Right hindlimb (tissue), 1 donor: ENCODE results near the gene GTF2IRD1.
"Not testable (repeated sequence)": the region's sequence is repeated elsewhere in the genome, so short reads cannot be mapped to it uniquely, and the experiment has no call there.

Source experiments
- DNase-seq: peaks from one replicate; pipeline ENCODE4 v3.0.0-alpha.2; 2018

The GTF2IRD1 gene

GRCh38 chr7:74518654-74519053, 64.9 kb downstream of the GTF2IRD1 start:
- no peak for DNase-seq

GRCh38 chr7:74519395-74519794, 65.7 kb downstream of the GTF2IRD1 start:
- no peak for DNase-seq

- no peak for DNase-seq
These were observed 68.1 kb downstream of the GTF2IRD1 start for GRCh38 chr7:74521855-74522254.

GRCh38 chr7:74522281-74522905, 68.7 kb downstream of the GTF2IRD1 start:
- no peak for DNase-seq

- no peak for DNase-seq
These were observed 69.3 kb downstream of the GTF2IRD1 start for GRCh38 chr7:74523015-74523414.

GRCh38 chr7:74525140-74525539, 71.4 kb downstream of the GTF2IRD1 start:
- no peak for DNase-seq

- DNase-seq = no peak
These were observed 72.2 kb downstream of the GTF2IRD1 start for GRCh38 chr7:74525881-74526280.

GRCh38 chr7:74526780-74527179, 73.1 kb downstream of the GTF2IRD1 start:
- DNase-seq = no peak

GRCh38 chr7:74527842-74528241, 74.1 kb downstream of the GTF2IRD1 start:
- no peak for DNase-seq

- DNase-seq = not testable (repeated sequence)
These were observed 75.1 kb downstream of the GTF2IRD1 start for GRCh38 chr7:74528773-74529172.

GRCh38 chr7:74535951-74536356, 82.2 kb downstream of the GTF2IRD1 start:
- no peak for DNase-seq

- DNase-seq = not testable (repeated sequence)
These were observed 88.2 kb downstream of the GTF2IRD1 start for GRCh38 chr7:74541937-74542336.

- no peak for DNase-seq
These were observed 88.9 kb downstream of the GTF2IRD1 start for GRCh38 chr7:74542558-74543117.

GRCh38 chr7:74544706-74545469, 91.2 kb downstream of the GTF2IRD1 start:
- DNase-seq = no peak

GRCh38 chr7:74545921-74546320, 92.2 kb downstream of the GTF2IRD1 start:
- DNase-seq = no peak

GRCh38 chr7:74553596-74554012, 99.9 kb downstream of the GTF2IRD1 start:
- DNase-seq = not testable (repeated sequence)

GRCh38 chr7:74554178-74554577, 100.5 kb downstream of the GTF2IRD1 start:
- no peak for DNase-seq

GRCh38 chr7:74560086-74560719, 106.5 kb downstream of the GTF2IRD1 start:
- no peak for DNase-seq

- DNase-seq = no peak
These were observed 108.3 kb downstream of the GTF2IRD1 start for GRCh38 chr7:74561898-74562613.

- DNase-seq = not testable (repeated sequence)
These were observed 109.9 kb downstream of the GTF2IRD1 start for GRCh38 chr7:74563639-74564038.

- no peak for DNase-seq
These were observed 113.6 kb downstream of the GTF2IRD1 start for GRCh38 chr7:74567318-74567668.

- DNase-seq = no peak
These were observed 115.0 kb downstream of the GTF2IRD1 start for GRCh38 chr7:74568658-74569057.

GRCh38 chr7:74569501-74570075, 115.9 kb downstream of the GTF2IRD1 start:
- DNase-seq = no peak
